HG02884 (cell line): ENCODE results near the gene GABRB1.
A peak's percentile ranks its signal among the peaks of the same experiment; 100 is the strongest.

Experiments used
- ATAC-seq: cut with Tn5 transposase; IDR thresholded peaks from one replicate; pipeline ENCODE4 v1.9.1; 2021; ENCODE audit warnings: mild to moderate bottlenecking, moderate library complexity; ENCODE audit not compliant: unreplicated experiment

Gene GABRB1

GRCh38 chr4:47031011-47031678 lies at the start of gene GABRB1:
Gene GABRB1 (plus strand): TSS chr4:47031567.
- ATAC-seq = no peak

GRCh38 chr4:46984781-46985180 lies 46.6 kb upstream of the GABRB1 start:
- no peak for ATAC-seq

GRCh38 chr4:46986922-46987638 lies 44.3 kb upstream of the GABRB1 start:
- ATAC-seq = no peak

- ATAC-seq = no peak
Observed at GRCh38 chr4:46992338-46992737, 39.0 kb upstream of the GABRB1 start.

GRCh38 chr4:46993075-46994006 lies 38.0 kb upstream of the GABRB1 start, which contains the start of gene GABRA4:
Gene GABRA4 (minus strand): TSS chr4:46993581. CDS start chr4:46993424, 157 bp downstream.
- no peak for ATAC-seq

GRCh38 chr4:46994007-46994405 lies 37.4 kb upstream of the GABRB1 start:
- ATAC-seq = no peak

- no peak for ATAC-seq
Observed at GRCh38 chr4:46999566-46999965, 31.8 kb upstream of the GABRB1 start.

GRCh38 chr4:47000406-47000805 lies 31.0 kb upstream of the GABRB1 start:
- no peak for ATAC-seq

- ATAC-seq = no peak
Observed at GRCh38 chr4:47002580-47002979, 28.8 kb upstream of the GABRB1 start.

- ATAC-seq = no peak
Observed at GRCh38 chr4:47010347-47010911, 20.9 kb upstream of the GABRB1 start.

GRCh38 chr4:47010912-47011446 lies 20.4 kb upstream of the GABRB1 start:
- peak; percentile 69 for ATAC-seq

- ATAC-seq = no peak
Observed at GRCh38 chr4:47012676-47013075, 18.7 kb upstream of the GABRB1 start.

- no peak for ATAC-seq
Observed at GRCh38 chr4:47013373-47013772, 18.0 kb upstream of the GABRB1 start.

GRCh38 chr4:47017081-47017480 lies 14.3 kb upstream of the GABRB1 start:
- ATAC-seq = no peak

- no peak for ATAC-seq
Observed at GRCh38 chr4:47017494-47017893, 13.9 kb upstream of the GABRB1 start.

- no peak for ATAC-seq
Observed at GRCh38 chr4:47031751-47032404, 511 bp downstream of the GABRB1 start.

GRCh38 chr4:47032405-47033106 lies 1.2 kb downstream of the GABRB1 start:
- peak; percentile 83 for ATAC-seq

GRCh38 chr4:47038263-47038662 lies 6.9 kb downstream of the GABRB1 start:
- no peak for ATAC-seq

- no peak for ATAC-seq
Observed at GRCh38 chr4:47040828-47041227, 9.5 kb downstream of the GABRB1 start.

GRCh38 chr4:47043821-47044220 lies 12.5 kb downstream of the GABRB1 start:
- no peak for ATAC-seq
